ENCODE data around the gene STX7. TPM values are rescaled to one million over a fixed set of nuclear protein-coding genes. Genes with fewer than 3 reads are reported as not detected.

Gene STX7
- total RNA-seq, 2 experiments from 2014 or later, result 66.5 to 178 TPM

DNA sequence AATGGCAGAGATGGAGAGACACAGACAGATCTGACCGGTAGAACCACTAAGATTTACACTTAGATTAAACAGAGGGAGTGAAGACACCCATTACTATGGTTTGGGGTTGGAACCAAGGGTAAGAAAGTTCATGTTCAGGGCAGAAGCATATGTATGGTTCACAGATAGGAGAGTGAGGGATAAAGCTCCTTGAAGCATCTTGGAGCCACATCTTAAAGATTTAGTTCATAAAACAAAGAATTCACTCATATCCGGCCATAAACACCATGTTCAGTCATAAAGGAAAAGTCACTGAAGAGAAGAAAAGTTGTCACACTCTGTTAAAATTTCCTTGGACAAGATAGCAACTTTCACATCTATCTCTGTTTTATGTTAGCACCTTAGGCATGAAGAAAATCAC is 18.0 kb downstream of the STX7 start:
- H3K4me2 ChIP-seq (ENCODE audit: low read length), result peak overlapping the region; percentile 88
- BruUV-seq (replicated peaks), result TSS peak; percentile 1
- CTCF ChIA-PET (ENCODE audit: unreplicated experiment), result interaction anchor here (1.1 to 2.6 kb wide), 2 partner anchors 16 to 215 kb away, joined by 3 to 8 read pairs; no protein-coding TSS in a partner anchor

DNA sequence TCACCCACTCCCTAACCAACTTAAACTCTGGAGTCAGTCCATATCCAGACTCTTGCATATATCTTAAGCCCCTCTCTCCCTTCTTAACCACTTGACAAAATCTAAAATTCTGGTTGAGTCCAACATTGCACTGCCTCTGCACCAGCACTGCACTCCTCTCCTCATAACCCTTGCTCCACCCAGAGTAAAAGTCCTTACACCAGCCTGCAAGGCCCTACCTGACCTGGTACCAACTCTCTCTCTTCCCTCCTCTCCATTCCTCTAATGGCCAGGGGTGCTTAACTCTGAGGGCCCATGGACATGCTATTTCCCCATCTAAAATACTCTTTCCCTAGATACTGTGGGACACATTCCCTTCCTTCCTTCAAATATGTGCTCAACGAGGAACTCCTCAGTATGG is 21.0 kb downstream of the STX7 start:
- POLR2A ChIA-PET, result no interaction called here
- Histone ChIP-seq H4K20me1 (ENCODE audit: insufficient read depth, low read length) (no peaks in the 10 kb centered on the region), H3K79me2 (ENCODE audit: insufficient read depth, low read depth, low read length) (peaks cover 100% of the 10 kb centered on the region), H3K4me2 (ENCODE audit: low read length) (peak overlapping the region; percentile 72), H3K36me3 (ENCODE audit: insufficient read depth, low read length) (peaks cover 83% of the 10 kb centered on the region), H3K9me2 (ENCODE audit: insufficient read depth, low read length) (no peaks in the 10 kb centered on the region), H3K27ac (ENCODE audit: low read depth, low read length, poor library complexity, severe bottlenecking) (peak overlapping the region; percentile 100), H3K4me1 (ENCODE audit: insufficient read depth, low read length, poor library complexity, severe bottlenecking) (peaks cover 82% of the 10 kb centered on the region), H3K9me3 (ENCODE audit: low read length) (peaks cover 46% of the 10 kb centered on the region), H2AFZ (ENCODE audit: low read length) (no peak overlapping the region), H3K4me3 (ENCODE audit: low read depth, low read length, poor library complexity, severe bottlenecking) (peak overlapping the region; percentile 66)
- BruUV-seq (replicated peaks), result no TSS peak
- no peak for TF ChIP-seq EZH2phosphoT487 (IDR thresholded peaks at IDR 0.05; ENCODE audit: borderline replicate concordance, low read depth, low read length)
- TF ChIP-seq, protein P1, sequence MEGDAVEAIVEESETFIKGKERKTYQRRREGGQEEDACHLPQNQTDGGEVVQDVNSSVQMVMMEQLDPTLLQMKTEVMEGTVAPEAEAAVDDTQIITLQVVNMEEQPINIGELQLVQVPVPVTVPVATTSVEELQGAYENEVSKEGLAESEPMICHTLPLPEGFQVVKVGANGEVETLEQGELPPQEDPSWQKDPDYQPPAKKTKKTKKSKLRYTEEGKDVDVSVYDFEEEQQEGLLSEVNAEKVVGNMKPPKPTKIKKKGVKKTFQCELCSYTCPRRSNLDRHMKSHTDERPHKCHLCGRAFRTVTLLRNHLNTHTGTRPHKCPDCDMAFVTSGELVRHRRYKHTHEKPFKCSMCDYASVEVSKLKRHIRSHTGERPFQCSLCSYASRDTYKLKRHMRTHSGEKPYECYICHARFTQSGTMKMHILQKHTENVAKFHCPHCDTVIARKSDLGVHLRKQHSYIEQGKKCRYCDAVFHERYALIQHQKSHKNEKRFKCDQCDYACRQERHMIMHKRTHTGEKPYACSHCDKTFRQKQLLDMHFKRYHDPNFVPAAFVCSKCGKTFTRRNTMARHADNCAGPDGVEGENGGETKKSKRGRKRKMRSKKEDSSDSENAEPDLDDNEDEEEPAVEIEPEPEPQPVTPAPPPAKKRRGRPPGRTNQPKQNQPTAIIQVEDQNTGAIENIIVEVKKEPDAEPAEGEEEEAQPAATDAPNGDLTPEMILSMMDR (conservative IDR thresholded peaks at IDR 0.05; ENCODE audit: low read length), result no peak
- DNase-seq (ENCODE audit: low spot score), result no peak
- intact Hi-C loops (cut with micrococcal nuclease; ENCODE audit: unreplicated experiment), result loop anchor here (2.0 kb wide), 1 partner anchor 21 kb away; the partner anchor contains the start of gene STX7
- CTCF ChIA-PET (ENCODE audit: unreplicated experiment), result no interaction called here

More for the DNA sequence above, 18.0 kb downstream of the STX7 start:
- intact Hi-C loops (cut with micrococcal nuclease; ENCODE audit: unreplicated experiment), result loop anchor here (2.0 to 5.0 kb wide), 2 partner anchors 226 to 317 kb away; partner anchors contain the start of gene RPS12
- peak overlapping the region; percentile 100 for H3K27ac ChIP-seq (ENCODE audit: low read depth, low read length, poor library complexity, severe bottlenecking)
- peaks cover 95% of the 10 kb centered on the region for H3K79me2 ChIP-seq (ENCODE audit: insufficient read depth, low read depth, low read length)
- POLR2A ChIA-PET, result interaction anchor here (0.5 to 6.4 kb wide), 16 partner anchors 9 to 1128 kb away, joined by 3 to 63 read pairs (median 8); partner anchors contain the start of genes STX7 and VNN2
- TF ChIP-seq, protein P1 (conservative IDR thresholded peaks at IDR 0.05; ENCODE audit: low read length), result no peak
- no peak for TF ChIP-seq EZH2phosphoT487 (IDR thresholded peaks at IDR 0.05; ENCODE audit: borderline replicate concordance, low read depth, low read length)
- DNase-seq (ENCODE audit: low spot score), result no peak
- peaks cover 99% of the 10 kb centered on the region for H3K4me1 ChIP-seq (ENCODE audit: insufficient read depth, low read length, poor library complexity, severe bottlenecking)
- H4K20me1 ChIP-seq (ENCODE audit: insufficient read depth, low read length), result no peaks in the 10 kb centered on the region
- H3K9me2 ChIP-seq (ENCODE audit: insufficient read depth, low read length), result no peaks in the 10 kb centered on the region
- peaks cover 39% of the 10 kb centered on the region for H3K9me3 ChIP-seq (ENCODE audit: low read length)
- peak overlapping the region; percentile 60 for H3K4me3 ChIP-seq (ENCODE audit: low read depth, low read length, poor library complexity, severe bottlenecking)
- no peak overlapping the region for H2AFZ ChIP-seq (ENCODE audit: low read length)
- peaks cover 76% of the 10 kb centered on the region for H3K36me3 ChIP-seq (ENCODE audit: insufficient read depth, low read length)

DNA sequence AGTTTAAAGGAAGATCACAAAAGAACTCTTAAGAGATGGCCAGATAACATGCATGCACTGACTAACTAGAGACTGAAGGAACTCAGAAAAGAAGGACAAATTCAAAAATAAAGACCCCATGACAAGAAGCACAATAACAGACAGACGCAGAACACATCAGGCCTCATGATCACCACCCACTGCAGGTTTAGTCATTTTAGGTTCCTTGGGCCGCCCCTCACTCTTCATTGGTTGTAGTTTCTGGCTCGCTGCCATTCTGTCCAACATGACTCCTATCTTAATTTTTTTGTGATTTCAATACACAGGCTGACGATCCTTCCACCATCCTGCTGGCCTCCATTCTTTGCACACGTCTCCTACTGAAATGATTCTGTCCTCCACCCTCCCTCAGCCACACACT is 21.6 kb downstream of the STX7 start:
- Histone ChIP-seq H3K4me3 (ENCODE audit: low read depth, low read length, poor library complexity, severe bottlenecking) (peak overlapping the region; percentile 66), H3K36me3 (ENCODE audit: insufficient read depth, low read length) (peaks cover 83% of the 10 kb centered on the region), H3K9me2 (ENCODE audit: insufficient read depth, low read length) (no peaks in the 10 kb centered on the region), H3K9me3 (ENCODE audit: low read length) (peaks cover 49% of the 10 kb centered on the region), H3K79me2 (ENCODE audit: insufficient read depth, low read depth, low read length) (peaks cover 100% of the 10 kb centered on the region), H3K27ac (ENCODE audit: low read depth, low read length, poor library complexity, severe bottlenecking) (peak overlapping the region; percentile 100), H2AFZ (ENCODE audit: low read length) (no peak overlapping the region), H4K20me1 (ENCODE audit: insufficient read depth, low read length) (no peaks in the 10 kb centered on the region), H3K4me1 (ENCODE audit: insufficient read depth, low read length, poor library complexity, severe bottlenecking) (peaks cover 76% of the 10 kb centered on the region), H3K4me2 (ENCODE audit: low read length) (peak overlapping the region; percentile 72)
- POLR2A ChIA-PET, result no interaction called here
- intact Hi-C loops (cut with micrococcal nuclease; ENCODE audit: unreplicated experiment), result loop anchor here (2.0 kb wide), 1 partner anchor 21 kb away; the partner anchor contains the start of gene STX7
- peak; percentile 43 for DNase-seq (ENCODE audit: low spot score)
- no TSS peak for BruUV-seq (replicated peaks)
- TF ChIP-seq, protein P1 (conservative IDR thresholded peaks at IDR 0.05; ENCODE audit: low read length), result no peak
- TF ChIP-seq EZH2phosphoT487 (IDR thresholded peaks at IDR 0.05; ENCODE audit: borderline replicate concordance, low read depth, low read length), result no peak
- CTCF ChIA-PET (ENCODE audit: unreplicated experiment), result no interaction called here

Measured in OCI-LY7 (cell line).